NOMO-1 treated with dmso at 0.1 percent for 144 hours (cell line): ENCODE data around the gene CMTM3.
A peak's percentile ranks its signal among the peaks of the same experiment; 100 is the strongest.
"Not testable (repeated sequence)": the region's sequence is repeated elsewhere in the genome, so short reads cannot be mapped to it uniquely, and the experiment has no call there.

Experiments
- DNase-seq: peaks from one replicate; lab custom pipeline; 2025; ENCODE audit not compliant: unreplicated experiment; lab: John Stamatoyannopoulos, UW

CMTM3 gene

GRCh38 chr16:66608241-66609138, 4.0 kb downstream of the CMTM3 start:
- DNase-seq = peak; percentile 71

GRCh38 chr16:66609139-66609510, 4.6 kb downstream of the CMTM3 start:
- DNase-seq = no peak

- DNase-seq = no peak
These were observed 5.8 kb downstream of the CMTM3 start for GRCh38 chr16:66610111-66610820.

- not testable (repeated sequence) for DNase-seq
These were observed 7.4 kb downstream of the CMTM3 start for GRCh38 chr16:66611911-66612310.

GRCh38 chr16:66612422-66612821, 7.9 kb downstream of the CMTM3 start:
- no peak for DNase-seq

- no peak for DNase-seq
These were observed 9.8 kb downstream of the CMTM3 start for GRCh38 chr16:66614161-66614802.

- no peak for DNase-seq
These were observed 11.7 kb downstream of the CMTM3 start for GRCh38 chr16:66616169-66616568.

GRCh38 chr16:66616592-66616991, 12.1 kb downstream of the CMTM3 start:
- DNase-seq = no peak

- no peak for DNase-seq
These were observed 12.5 kb downstream of the CMTM3 start for GRCh38 chr16:66617010-66617434.

- DNase-seq = no peak
These were observed 13.2 kb downstream of the CMTM3 start for GRCh38 chr16:66617728-66618127.

GRCh38 chr16:66618588-66619375, 14.3 kb downstream of the CMTM3 start:
- no peak for DNase-seq

GRCh38 chr16:66619534-66620428, 15.3 kb downstream of the CMTM3 start:
- DNase-seq = peak; percentile 12

GRCh38 chr16:66620429-66620795, 15.9 kb downstream of the CMTM3 start:
- no peak for DNase-seq

- DNase-seq = no peak
These were observed 17.5 kb downstream of the CMTM3 start for GRCh38 chr16:66621973-66622372.

GRCh38 chr16:66622863-66623262, 18.4 kb downstream of the CMTM3 start:
- no peak for DNase-seq

GRCh38 chr16:66623755-66624154, 19.3 kb downstream of the CMTM3 start:
- no peak for DNase-seq

- DNase-seq = not testable (repeated sequence)
These were observed 23.3 kb downstream of the CMTM3 start for GRCh38 chr16:66627611-66628378.

- no peak for DNase-seq
These were observed 25.4 kb downstream of the CMTM3 start for GRCh38 chr16:66629856-66630255.

- DNase-seq = not testable (repeated sequence)
These were observed 26.2 kb downstream of the CMTM3 start for GRCh38 chr16:66630561-66631260.
